ENCODE data around the gene ADCY3. TPM values are rescaled to one million over a fixed set of nuclear protein-coding genes. Genes with fewer than 3 reads are reported as not detected.

The ADCY3 gene
- polyA plus RNA-seq, 3 donors: 2.5 to 9.3 (median 3.5) TPM

GRCh38 chr2:24870440-24870839 lies 49.6 kb downstream of the ADCY3 start:
- H3K4me3 Mint-ChIP-seq: no peak overlapping the region
- no peaks in the 10 kb centered on the region for H3K9me3 Mint-ChIP-seq
- peaks cover 24 to 28% of the 10 kb centered on the region in 2 donors for H3K36me3 Mint-ChIP-seq
- no peaks in the 10 kb centered on the region for H3K27me3 Mint-ChIP-seq (ENCODE audit: low read depth in 3 of 3)
- Histone ChIP-seq H3K4me3 (replicated peaks in 1 of 3; ENCODE audit: low read depth in 2 of 3, low read length in 3 of 3) (no peak overlapping the region), H2AFZ (ENCODE audit: insufficient read depth, low read depth, low read length, poor library complexity, severe bottlenecking) (no peak overlapping the region), H3K79me2 (ENCODE audit: insufficient read depth, low read length) (no peaks in the 10 kb centered on the region), H4K20me1 (ENCODE audit: insufficient read depth, low read length) (no peaks in the 10 kb centered on the region), H3K4me1 (ENCODE audit: control insufficient read depth in 1 of 2, insufficient read depth in 2 of 2, low read length in 2 of 2) (peaks cover 0 to 31% of the 10 kb centered on the region in 2 donors), H3K9me3 (replicated peaks in 1 of 2; ENCODE audit: control insufficient read depth in 1 of 2, insufficient read depth in 1 of 2, low read length in 2 of 2) (no peaks in the 10 kb centered on the region), H3K9ac (ENCODE audit: insufficient read depth, low read length, poor library complexity, severe bottlenecking) (no peak overlapping the region), H3K27ac (ENCODE audit: low read depth in 1 of 2, low read length in 2 of 2) (no peak overlapping the region), H3K4me2 (replicated peaks; ENCODE audit: extremely low read depth, low read length, poor library complexity, severe bottlenecking) (no peak overlapping the region), H3K36me3 (replicated peaks in 1 of 2; ENCODE audit: control insufficient read depth in 1 of 2, insufficient read depth in 2 of 2, low read length in 2 of 2) (peaks cover 0 to 2% of the 10 kb centered on the region in 2 donors), H3K27me3 (ENCODE audit: control insufficient read depth in 2 of 2, insufficient read depth in 2 of 2, low read length in 2 of 2) (no peaks in the 10 kb centered on the region)
- DNase-seq: no peak
- H3K4me1 Mint-ChIP-seq: peaks cover 38% of the 10 kb centered on the region
- WGBS (ENCODE audit: insufficient coverage): 100% methylated on average over 3 of the region's 5 CpGs
- no peak for TF ChIP-seq CTCF (IDR thresholded peaks at IDR 0.05)
- H3K27ac Mint-ChIP-seq: peak overlapping the region in 2 of 7 donors; percentile 63 to 66
- intact Hi-C loops (cut with micrococcal nuclease): no loop called here

- no peaks in the 10 kb centered on the region for H3K27me3 ChIP-seq (ENCODE audit: control insufficient read depth in 2 of 2, insufficient read depth in 2 of 2, low read length in 2 of 2)
- H3K36me3 ChIP-seq (replicated peaks in 1 of 2; ENCODE audit: control insufficient read depth in 1 of 2, insufficient read depth in 2 of 2, low read length in 2 of 2): peaks cover 0 to 2% of the 10 kb centered on the region in 2 donors
- Mint-ChIP-seq H3K4me1 (peaks cover 5% of the 10 kb centered on the region), H3K4me3 (no peak overlapping the region), H3K36me3 (peaks cover 20 to 32% of the 10 kb centered on the region in 2 donors), H3K9me3 (no peaks in the 10 kb centered on the region), H3K27me3 (ENCODE audit: low read depth in 3 of 3) (no peaks in the 10 kb centered on the region), H3K27ac (no peak overlapping the region)
- peaks cover 0 to under 1% of the 10 kb centered on the region in 2 donors for H3K4me1 ChIP-seq (ENCODE audit: control insufficient read depth in 1 of 2, insufficient read depth in 2 of 2, low read length in 2 of 2)
- intact Hi-C loops (cut with micrococcal nuclease): no loop called here
- H3K9me3 ChIP-seq (replicated peaks in 1 of 2; ENCODE audit: control insufficient read depth in 1 of 2, insufficient read depth in 1 of 2, low read length in 2 of 2): no peaks in the 10 kb centered on the region
- H4K20me1 ChIP-seq (ENCODE audit: insufficient read depth, low read length): no peaks in the 10 kb centered on the region
- no peak for DNase-seq
- H3K4me2 ChIP-seq (replicated peaks; ENCODE audit: extremely low read depth, low read length, poor library complexity, severe bottlenecking): no peak overlapping the region
- no peak overlapping the region for H3K9ac ChIP-seq (ENCODE audit: insufficient read depth, low read length, poor library complexity, severe bottlenecking)
- no peak for TF ChIP-seq CTCF (IDR thresholded peaks at IDR 0.05)
- no peak overlapping the region for H3K4me3 ChIP-seq (replicated peaks in 1 of 3; ENCODE audit: low read depth in 2 of 3, low read length in 3 of 3)
- no peak overlapping the region for H3K27ac ChIP-seq (ENCODE audit: low read depth in 1 of 2, low read length in 2 of 2)
- no peaks in the 10 kb centered on the region for H3K79me2 ChIP-seq (ENCODE audit: insufficient read depth, low read length)
- WGBS (ENCODE audit: insufficient coverage): 100% methylated on average over 2 of the region's 6 CpGs
- no peak overlapping the region for H2AFZ ChIP-seq (ENCODE audit: insufficient read depth, low read depth, low read length, poor library complexity, severe bottlenecking)
Observed at GRCh38 chr2:24866946-24867345, 53.1 kb downstream of the ADCY3 start.
